CD4-positive, alpha-beta T cell treated with Interleukin-10 for 1 hour (primary cell): ENCODE results near the gene PTGER4.
A peak's percentile ranks its signal among the peaks of the same experiment; 100 is the strongest.

Source experiments
- DNase-seq: peaks from one replicate; pipeline ENCODE4 v3.0.0-alpha.2; 2020

PTGER4 gene

DNA sequence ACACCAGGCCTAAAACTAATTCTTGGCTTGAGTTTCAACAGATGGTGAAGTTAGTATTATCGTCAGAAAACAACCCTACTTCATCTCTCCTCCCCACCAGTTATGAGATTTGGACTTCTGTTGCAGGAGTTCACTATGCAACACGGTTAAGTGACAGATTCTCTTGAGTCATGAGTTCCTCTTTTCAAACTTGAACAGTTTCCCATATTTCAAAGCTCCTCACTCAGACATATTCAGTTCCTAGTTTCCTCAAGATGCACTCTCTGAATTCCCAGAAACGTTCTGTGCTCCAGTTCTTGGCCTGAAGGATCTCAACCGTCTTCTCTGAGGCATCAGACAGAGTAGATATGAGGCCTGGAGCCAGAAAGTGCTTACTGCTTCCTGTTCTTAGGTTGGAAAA is 7.3 kb upstream of the PTGER4 start:
- no peak for DNase-seq

DNA sequence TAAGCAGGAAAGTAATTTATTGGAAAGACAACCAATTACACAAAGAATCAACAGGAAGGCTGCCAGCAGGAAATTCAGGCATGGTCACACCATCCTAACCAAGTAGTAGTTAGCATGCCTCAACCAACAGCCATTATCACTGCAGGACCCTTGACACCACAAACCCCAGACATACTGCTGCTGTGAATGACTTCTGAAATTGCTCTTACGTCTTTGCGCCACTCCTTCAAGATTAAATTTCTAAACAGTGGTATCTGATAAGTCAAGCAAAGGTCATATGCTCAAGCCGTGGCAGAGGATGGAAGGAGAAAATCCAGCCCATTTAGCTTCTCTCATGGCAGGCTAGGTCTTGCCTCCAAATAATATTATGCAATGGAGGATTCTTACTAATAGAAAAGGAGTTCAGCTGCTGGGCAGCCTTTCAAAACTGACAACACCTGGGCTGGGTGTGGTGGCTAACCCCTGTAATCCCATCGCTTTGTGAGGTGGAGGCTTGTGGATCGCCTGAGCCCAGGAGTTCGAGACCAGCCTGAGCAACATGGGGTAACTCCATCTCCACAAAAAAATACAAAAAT is 5.0 kb upstream of the PTGER4 start:
- no peak for DNase-seq

DNA sequence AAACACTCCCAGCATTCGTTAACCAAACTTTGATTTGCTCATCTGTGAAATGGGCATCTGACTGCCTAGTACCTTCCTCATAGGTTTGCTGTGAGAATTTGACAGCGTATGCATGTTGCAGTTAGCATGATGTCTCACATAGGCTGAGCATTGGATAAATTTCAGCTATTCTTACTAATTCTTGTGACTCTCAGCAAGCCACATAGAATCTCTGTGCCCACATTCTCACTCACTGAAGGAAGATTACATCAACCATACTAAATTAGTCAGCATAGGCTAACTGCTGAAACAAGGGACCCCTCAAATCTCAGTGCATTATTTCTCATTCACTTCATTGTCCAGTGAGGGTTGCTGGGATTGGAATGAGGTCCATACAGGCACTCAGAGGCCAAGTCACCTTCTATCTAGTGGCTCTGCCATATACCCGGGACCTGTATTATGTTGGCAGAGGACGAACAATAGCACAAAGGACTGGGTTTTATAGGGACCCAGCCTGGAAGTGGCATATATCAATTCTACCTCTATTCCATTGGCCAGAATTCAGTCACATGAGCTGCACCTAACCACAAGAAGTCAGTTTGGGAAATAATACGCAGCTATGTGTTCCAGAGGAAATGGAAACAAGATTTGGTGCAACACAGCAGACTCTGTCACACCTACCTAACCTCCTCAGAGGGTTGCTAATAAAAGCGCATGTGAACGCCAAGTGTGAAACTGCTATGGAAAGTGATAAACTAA is 4.2 kb upstream of the PTGER4 start:
- peak; percentile 68 for DNase-seq

GRCh38 chr5:40676613-40677343 is 2.9 kb upstream of the PTGER4 start:
- DNase-seq, result no peak

- no peak for DNase-seq
These were observed 2.3 kb upstream of the PTGER4 start for GRCh38 chr5:40677456-40677855.

DNA sequence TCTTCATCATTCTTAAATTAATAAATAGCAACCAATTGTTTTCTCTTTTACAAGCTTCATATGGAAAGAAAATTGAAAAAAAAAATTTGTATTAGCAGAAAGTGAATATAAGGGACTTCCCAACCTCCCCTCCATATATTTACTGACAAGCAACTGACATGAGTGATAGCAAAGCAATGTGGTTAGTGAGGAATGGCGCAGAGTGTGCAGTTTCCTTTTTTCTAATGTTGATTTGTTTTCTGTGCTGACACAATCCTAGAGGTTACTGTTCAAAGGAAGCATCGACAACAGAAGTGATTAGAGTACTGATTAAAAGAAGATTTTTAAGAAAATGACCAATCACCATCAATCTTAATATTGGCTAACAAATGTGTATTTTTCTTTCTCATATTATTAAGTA is 1.7 kb upstream of the PTGER4 start:
- peak; percentile 60 for DNase-seq

DNA sequence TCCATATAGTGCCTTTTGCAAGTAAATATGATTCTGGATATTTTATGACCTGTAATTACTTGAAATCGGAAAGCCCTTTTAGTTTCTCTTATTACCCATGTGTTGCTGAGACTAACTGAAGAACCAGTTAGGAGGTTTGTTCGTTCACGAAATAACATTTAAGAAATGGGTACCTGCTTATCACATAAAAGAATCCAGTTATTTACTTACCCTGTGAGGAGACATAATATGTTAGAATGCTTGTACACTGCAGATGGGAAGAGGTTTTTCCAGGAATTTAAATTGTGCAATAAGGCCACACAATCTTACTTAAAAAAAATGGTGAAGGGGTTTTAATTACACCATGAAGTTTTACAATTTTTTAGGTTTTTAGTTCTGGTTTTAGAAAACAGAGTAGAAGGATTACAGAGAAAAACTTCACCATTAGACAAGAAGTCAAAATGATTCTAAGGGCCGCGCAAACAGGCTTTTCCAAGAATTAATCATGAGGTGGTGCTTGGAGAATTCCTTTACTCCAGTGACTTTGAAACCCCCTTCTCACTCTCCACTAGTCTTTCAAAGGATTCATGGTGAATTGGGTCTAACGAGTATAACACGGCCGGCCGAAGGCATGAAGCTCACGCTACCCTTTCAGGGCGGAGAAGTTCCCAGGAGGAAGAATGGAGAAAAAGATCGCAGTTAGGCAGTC is 1.1 kb upstream of the PTGER4 start:
- DNase-seq, result no peak

GRCh38 chr5:40679148-40679912 is 385 bp upstream of the PTGER4 start:
- peak; percentile 93 for DNase-seq

- peak; percentile 62 for DNase-seq
These were observed 1.1 kb downstream of the PTGER4 start for GRCh38 chr5:40680741-40681362.

DNA sequence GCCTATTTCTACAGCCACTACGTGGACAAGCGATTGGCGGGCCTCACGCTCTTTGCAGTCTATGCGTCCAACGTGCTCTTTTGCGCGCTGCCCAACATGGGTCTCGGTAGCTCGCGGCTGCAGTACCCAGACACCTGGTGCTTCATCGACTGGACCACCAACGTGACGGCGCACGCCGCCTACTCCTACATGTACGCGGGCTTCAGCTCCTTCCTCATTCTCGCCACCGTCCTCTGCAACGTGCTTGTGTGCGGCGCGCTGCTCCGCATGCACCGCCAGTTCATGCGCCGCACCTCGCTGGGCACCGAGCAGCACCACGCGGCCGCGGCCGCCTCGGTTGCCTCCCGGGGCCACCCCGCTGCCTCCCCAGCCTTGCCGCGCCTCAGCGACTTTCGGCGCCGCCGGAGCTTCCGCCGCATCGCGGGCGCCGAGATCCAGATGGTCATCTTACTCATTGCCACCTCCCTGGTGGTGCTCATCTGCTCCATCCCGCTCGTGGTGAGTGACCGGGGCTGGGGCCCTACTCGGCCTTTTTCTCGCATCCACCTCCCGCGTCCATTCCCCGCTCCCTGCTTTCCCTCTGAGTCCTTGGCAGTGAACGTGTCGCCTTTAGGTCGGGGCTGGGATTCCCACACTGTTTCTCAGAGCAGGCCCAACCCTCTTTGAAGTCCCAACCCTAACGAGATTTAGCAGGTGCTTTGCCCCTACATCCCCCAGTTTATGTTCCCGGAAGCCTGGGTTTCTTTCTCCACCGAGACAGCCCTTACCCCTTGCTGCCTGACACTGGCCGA is 1.8 kb downstream of the PTGER4 start:
- peak; percentile 52 for DNase-seq

DNA sequence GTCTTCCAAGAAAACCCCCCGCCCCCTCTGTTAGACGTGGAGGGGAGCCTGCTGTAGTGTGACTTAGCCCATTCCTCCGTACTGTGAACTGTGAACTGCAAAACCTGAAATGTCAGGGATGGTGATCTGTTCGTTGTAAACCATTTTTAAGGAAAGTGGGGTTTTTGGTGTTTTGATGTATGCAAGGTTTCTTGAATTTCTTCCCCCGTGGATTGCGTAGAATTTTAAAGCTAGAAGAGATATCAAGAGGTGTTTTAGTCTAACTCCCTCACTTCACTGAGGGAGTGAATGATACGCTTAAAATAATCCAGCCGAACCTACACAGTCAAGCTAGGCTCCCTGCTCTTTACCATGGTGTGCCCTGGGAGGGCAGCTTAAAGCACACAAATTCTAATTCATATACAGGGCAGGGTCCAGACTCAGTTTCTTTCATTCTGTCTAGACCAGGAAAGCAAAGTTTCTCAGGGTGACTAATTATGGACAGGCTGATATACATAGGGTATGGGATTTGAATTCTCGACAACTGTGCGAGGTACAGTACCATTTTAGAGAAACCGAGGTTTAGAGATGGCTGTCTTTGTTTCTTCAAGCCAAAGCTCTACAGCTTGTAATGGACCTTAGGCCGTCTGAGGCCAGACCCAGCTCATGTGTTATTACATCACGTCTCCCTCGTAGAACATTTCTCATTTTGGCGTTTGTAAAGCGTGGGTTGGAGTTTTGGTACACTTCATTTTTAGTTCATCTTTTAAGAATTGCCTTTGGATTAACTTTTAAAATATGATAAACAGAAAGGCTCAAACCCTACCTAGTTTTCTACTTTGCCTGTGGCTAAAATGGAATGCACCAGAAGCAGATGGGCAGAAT is 2.7 kb downstream of the PTGER4 start:
- no peak for DNase-seq

- DNase-seq, result no peak
These were observed 3.6 kb downstream of the PTGER4 start for GRCh38 chr5:40683305-40683704.

- DNase-seq, result no peak
These were observed 5.5 kb downstream of the PTGER4 start for GRCh38 chr5:40685193-40685592.

GRCh38 chr5:40685976-40686486 is 6.3 kb downstream of the PTGER4 start:
- DNase-seq, result no peak

- DNase-seq, result peak; percentile 56
These were observed 7.6 kb downstream of the PTGER4 start for GRCh38 chr5:40687321-40687720.

DNA sequence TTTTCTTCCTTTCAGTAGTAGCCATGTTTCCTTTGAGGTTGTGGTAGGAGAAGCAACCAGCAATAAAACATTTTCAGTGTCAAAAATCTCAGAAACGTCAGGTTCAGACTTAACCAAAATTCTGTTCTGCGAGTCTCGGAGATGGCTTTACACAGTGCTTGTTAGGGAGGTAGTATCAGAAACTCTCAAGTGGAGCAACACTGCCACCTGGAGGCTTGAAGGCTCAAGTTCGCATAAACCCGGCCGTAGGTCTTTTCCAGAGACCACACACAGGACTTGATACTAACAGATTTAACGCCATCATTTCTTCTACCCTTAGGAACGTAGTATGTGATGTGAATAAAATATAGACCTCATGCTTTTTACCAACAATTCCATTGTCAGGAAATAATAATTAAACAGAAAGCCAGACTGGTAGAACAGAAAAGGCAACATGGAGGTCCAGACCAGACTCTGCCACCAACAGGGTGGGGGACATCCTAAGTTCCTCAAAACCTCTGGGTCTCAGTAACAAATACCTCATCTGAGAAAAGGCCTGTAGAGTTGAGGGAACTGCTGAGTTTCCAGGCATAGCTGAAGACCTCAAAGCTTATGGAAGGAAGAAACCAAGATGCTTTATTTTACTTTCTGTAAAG is 8.5 kb downstream of the PTGER4 start:
- peak; percentile 90 for DNase-seq

DNA sequence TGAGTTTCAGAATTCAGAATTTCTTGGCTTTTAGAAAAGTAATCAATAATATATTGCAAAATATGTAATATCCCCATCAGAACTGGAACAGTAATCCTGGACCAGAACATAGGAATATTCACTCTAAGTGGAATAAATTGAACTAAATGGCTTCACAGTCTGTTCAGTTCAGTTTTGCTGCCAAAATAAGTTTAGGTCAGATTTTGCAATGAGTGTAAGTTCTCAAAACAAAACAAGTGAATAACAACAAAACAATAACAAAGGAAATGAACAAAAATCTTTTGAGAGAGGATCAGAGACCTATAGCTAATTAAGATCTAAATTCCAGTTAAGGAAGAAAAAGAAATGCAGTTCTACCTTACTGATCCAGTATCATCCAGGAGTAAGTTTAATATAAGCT is 9.3 kb downstream of the PTGER4 start:
- DNase-seq, result no peak

DNA sequence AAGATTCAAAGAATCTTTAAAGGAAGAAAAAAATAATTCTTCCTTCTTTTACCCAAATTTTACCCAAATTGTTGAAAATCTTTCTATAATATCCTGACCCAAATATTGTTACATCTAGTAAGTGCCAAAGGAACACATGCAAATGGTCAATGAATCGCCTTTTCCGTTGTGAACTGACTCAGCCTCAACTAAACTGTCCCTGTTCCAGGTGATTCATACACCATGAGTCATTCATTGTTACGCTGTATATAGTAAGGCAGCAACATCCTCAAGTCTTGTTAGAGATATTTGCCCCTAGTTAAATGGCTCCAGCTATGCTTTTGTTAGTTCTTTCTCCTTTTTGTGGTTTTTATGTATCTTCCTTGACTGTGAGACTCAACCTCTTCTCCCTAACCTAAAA is 9.7 kb downstream of the PTGER4 start:
- DNase-seq, result peak; percentile 49

GRCh38 chr5:40690267-40690666 is 10.6 kb downstream of the PTGER4 start:
- DNase-seq, result no peak

DNA sequence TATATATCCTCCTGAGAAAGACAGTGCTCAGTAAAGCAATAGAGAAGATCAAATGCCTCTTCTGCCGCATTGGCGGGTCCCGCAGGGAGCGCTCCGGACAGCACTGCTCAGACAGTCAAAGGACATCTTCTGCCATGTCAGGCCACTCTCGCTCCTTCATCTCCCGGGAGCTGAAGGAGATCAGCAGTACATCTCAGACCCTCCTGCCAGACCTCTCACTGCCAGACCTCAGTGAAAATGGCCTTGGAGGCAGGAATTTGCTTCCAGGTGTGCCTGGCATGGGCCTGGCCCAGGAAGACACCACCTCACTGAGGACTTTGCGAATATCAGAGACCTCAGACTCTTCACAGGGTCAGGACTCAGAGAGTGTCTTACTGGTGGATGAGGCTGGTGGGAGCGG is 12.2 kb downstream of the PTGER4 start:
- no peak for DNase-seq
